HG03103 (cell line): ENCODE measurements around the gene EN2.

Experiments
- ATAC-seq: cut with Tn5 transposase; IDR thresholded peaks from one replicate; pipeline ENCODE4 v1.9.1; 2021; ENCODE audit warnings: low read depth; ENCODE audit not compliant: unreplicated experiment

The EN2 gene

GRCh38 chr7:155462163-155462735 lies 4.3 kb downstream of the EN2 start:
- ATAC-seq: no peak

- no peak for ATAC-seq
Measured at GRCh38 chr7:155463114-155463811, 5.3 kb downstream of the EN2 start.

GRCh38 chr7:155464183-155464582 lies 6.3 kb downstream of the EN2 start:
- ATAC-seq: no peak

- ATAC-seq: no peak
Measured at GRCh38 chr7:155464948-155465739, 7.2 kb downstream of the EN2 start.

- no peak for ATAC-seq
Measured at GRCh38 chr7:155465761-155466141, 7.8 kb downstream of the EN2 start.

- no peak for ATAC-seq
Measured at GRCh38 chr7:155466142-155466813, 8.3 kb downstream of the EN2 start.

GRCh38 chr7:155466814-155467733 lies 9.1 kb downstream of the EN2 start:
- no peak for ATAC-seq

- ATAC-seq: no peak
Measured at GRCh38 chr7:155467846-155468784, 10.2 kb downstream of the EN2 start.

GRCh38 chr7:155468785-155469148 lies 10.8 kb downstream of the EN2 start:
- no peak for ATAC-seq

GRCh38 chr7:155469311-155470185 lies 11.6 kb downstream of the EN2 start:
- ATAC-seq: no peak

GRCh38 chr7:155470186-155470487 lies 12.2 kb downstream of the EN2 start:
- no peak for ATAC-seq

GRCh38 chr7:155470686-155471638 lies 13.0 kb downstream of the EN2 start:
- ATAC-seq: no peak

GRCh38 chr7:155471718-155472117 lies 13.8 kb downstream of the EN2 start:
- no peak for ATAC-seq

- ATAC-seq: peak; percentile 79
Measured at GRCh38 chr7:155477476-155477875, 19.5 kb downstream of the EN2 start.

- ATAC-seq: no peak
Measured at GRCh38 chr7:155481764-155482163, 23.8 kb downstream of the EN2 start.

- ATAC-seq: no peak
Measured at GRCh38 chr7:155482511-155483183, 24.7 kb downstream of the EN2 start.

GRCh38 chr7:155483245-155483644 lies 25.3 kb downstream of the EN2 start:
- no peak for ATAC-seq
